K562 (cell line): ENCODE results near the gene WWP2. TPM values are rescaled to one million over a fixed set of nuclear protein-coding genes. Genes with fewer than 3 reads are reported as not detected.

ENCODE experiments used
- ATAC-seq: fragments of 200-7000 bp; cut with Tn5 transposase; 3 replicates; pipeline ENCODE4 v1.9.1; 2020; ENCODE audit warnings: moderate library complexity
- BruUV-seq: library from RNA; stranded (reverse); fragments of 400-500 nt; replicated peaks from 2 replicates; lab custom pipeline; 2021; lab: Mats Ljungman, UMichigan
- CTCF ChIA-PET: fragments of 300-600 bp; formaldehyde crosslinking; extraction: SDS; loops from one replicate; lab custom pipeline; 2021; ENCODE audit warnings: low intra/inter-chr PET ratio; lab: Yijun Ruan, JAX
- POLR2A ChIA-PET: fragments of 300-600, 350-650 bp; sonication (Branson Sonifier 250); formaldehyde crosslinking; extraction: SDS; loops from one replicate; lab custom pipeline; 2021; ENCODE audit warnings: antibody characterized with exemption, inconsistent platforms; lab: Yijun Ruan, JAX
- DNase-seq, 4 experiments: peaks; one replicate each; pipeline versions ENCODE4 v3.0.0 to v3.0.0-alpha.2; 2011 to 2018; ENCODE audit warnings: low spot score in 3 of 4, mixed read lengths in 3 of 4; ENCODE audit errors: extremely low read depth in 1 of 4
- FAIRE-seq: peaks from 2 replicates; lab custom pipeline; 2011; peaks lifted over from hg19 to GRCh38; lab: Jason Lieb, UNC
- H2AFZ ChIP-seq: 2 replicates; pipeline ENCODE4 v1.6.0; 2011; ENCODE audit warnings: low read depth, low read length, control low read depth, inconsistent platforms
- H3K27ac ChIP-seq: fragments of 200-600 bp; 3 replicates; pipeline ENCODE4 v1.8.0; 2011; ENCODE audit warnings: low read depth, mild to moderate bottlenecking, control low read depth, inconsistent platforms, low read length, moderate library complexity, mixed read lengths; ENCODE audit errors: extremely low read depth
- H3K27me3 ChIP-seq, 2 experiments: fragments of 300-600 bp in 1 of 2; 2 replicates in 1 of 2; 3 replicates in 1 of 2; pipeline versions ENCODE4 v1.6.0 to v1.8.0; 2011; ENCODE audit warnings: inconsistent platforms in 2 of 2, low read length in 2 of 2, mild to moderate bottlenecking in 1 of 2, mixed read lengths in 1 of 2, moderate library complexity in 1 of 2; ENCODE audit not compliant: control insufficient read depth in 2 of 2, insufficient read depth in 2 of 2
- H3K36me3 ChIP-seq: fragments of 300-600 bp; 3 replicates; pipeline ENCODE4 v1.8.0; 2011; ENCODE audit warnings: mild to moderate bottlenecking, low read length, inconsistent platforms; ENCODE audit not compliant: control insufficient read depth, insufficient read depth
- H3K4me1 ChIP-seq, 2 experiments: fragments of 200-600 bp in 1 of 2; replicated peaks in 1 of 2; 2 replicates in 1 of 2; 3 replicates in 1 of 2; pipeline versions ENCODE4 v1.5.1 to v1.8.0; 2011; ENCODE audit warnings: inconsistent platforms in 2 of 2, low read length in 2 of 2, mild to moderate bottlenecking in 1 of 2, mixed read lengths in 1 of 2, moderate library complexity in 1 of 2; ENCODE audit not compliant: control insufficient read depth in 2 of 2, insufficient read depth in 2 of 2
- H3K4me2 ChIP-seq: 2 replicates; pipeline ENCODE4 v1.6.1; 2011; ENCODE audit warnings: low read length, control low read depth, inconsistent platforms, mixed read lengths; ENCODE audit not compliant: insufficient read depth
- H3K4me3 ChIP-seq: fragments of 200-600 bp; sonication (generic), shearing (Covaris generic); 2 replicates; pipeline ENCODE4 v1.5.1; 2016; ENCODE audit warnings: control low read depth, inconsistent platforms
- H3K79me2 ChIP-seq: fragments of 200-600 bp; 3 replicates; pipeline ENCODE4 v1.8.0; 2011; ENCODE audit warnings: low read length, inconsistent platforms; ENCODE audit not compliant: control insufficient read depth, insufficient read depth
- H3K9ac ChIP-seq, 2 experiments: 2 replicates each; pipeline versions ENCODE4 v1.6.0 to v1.6.1; 2011; ENCODE audit warnings: low read depth in 2 of 2, low read length in 2 of 2, control low read depth in 1 of 2, inconsistent platforms in 1 of 2, mild to moderate bottlenecking in 1 of 2, mixed read lengths in 1 of 2; ENCODE audit not compliant: insufficient read depth in 1 of 2
- H3K9me1 ChIP-seq: one replicate; pipeline ENCODE4 v1.6.0; 2011; ENCODE audit warnings: inconsistent platforms, mild to moderate bottlenecking, low read length, moderate library complexity; ENCODE audit not compliant: control insufficient read depth, insufficient read depth
- H3K9me3 ChIP-seq: replicated peaks from 2 replicates; pipeline ENCODE4 v1.5.1; 2011; ENCODE audit warnings: low read depth, low read length, inconsistent platforms; ENCODE audit not compliant: control insufficient read depth, insufficient read depth
- H4K20me1 ChIP-seq: replicated peaks from 2 replicates; pipeline ENCODE4 v1.6.1; 2011; ENCODE audit warnings: low read length, inconsistent platforms, mixed read lengths; ENCODE audit not compliant: control insufficient read depth, insufficient read depth
- ADNP ChIP-seq: fragments of 200-800 bp; sonication (Bioruptor generic); IDR thresholded peaks from 2 replicates; pipeline ENCODE4 v1.6.1; 2016; ENCODE audit warnings: missing genetic modification characterization, missing compliant biosample characterization
- CHD1 ChIP-seq: fragments of 200-600 bp; sonication (generic); IDR thresholded peaks from one replicate; pipeline ENCODE4 v1.6.1; 2012; ENCODE audit warnings: mild to moderate bottlenecking, moderate library complexity, low read length, inconsistent platforms
- CHD2 ChIP-seq: IDR thresholded peaks from 2 replicates; pipeline ENCODE4 v1.6.1; 2011; ENCODE audit warnings: low read depth, low read length
- CSDE1 ChIP-seq, 2 experiments: fragments of 450-650 bp; IDR thresholded peaks; 2 replicates each; pipeline ENCODE4 v1.6.1; 2016; ENCODE audit warnings: mild to moderate bottlenecking in 1 of 2
- GATAD2B ChIP-seq: fragments of 450-650 bp; IDR thresholded peaks from 2 replicates; pipeline ENCODE4 v1.6.1; 2017; ENCODE audit warnings: mild to moderate bottlenecking, borderline replicate concordance
- MCM7 ChIP-seq, 2 experiments: fragments of 450-650 bp; IDR thresholded peaks; 2 replicates each; pipeline ENCODE4 v1.6.1; 2016 to 2018
- TAF1 ChIP-seq: IDR thresholded peaks from 2 replicates; pipeline ENCODE4 v1.6.1; 2011; ENCODE audit warnings: mild to moderate bottlenecking, low read length, moderate library complexity; ENCODE audit not compliant: insufficient read depth, control insufficient read depth, severe bottlenecking; ENCODE audit errors: extremely low read depth
- XRCC5 ChIP-seq: fragments of 200-400 bp; formaldehyde crosslinking; IDR thresholded peaks from 2 replicates; pipeline ENCODE4 v1.6.1; 2017; ENCODE audit warnings: low read depth, mild to moderate bottlenecking, low read length
- ZNF239 ChIP-seq: fragments of 250-450 bp; sonication (Bioruptor Pico); IDR thresholded peaks from 2 replicates; pipeline ENCODE4 v1.4.0; 2020; ENCODE audit warnings: mild to moderate bottlenecking
- ZNF77 ChIP-seq: fragments of 250-450 bp; sonication (Bioruptor Pico); IDR thresholded peaks from 2 replicates; pipeline ENCODE4 v1.5.0; 2020
- WGBS: fragments of 100-300 bp; shearing (Covaris generic); methylation state at CpG from one replicate; pipeline ENCODE4 v1.1.6; 2016; ENCODE audit warnings: low coverage, mixed read lengths; ENCODE audit not compliant: insufficient coverage; ENCODE audit errors: missing lambda C conversion rate; 5-methylcytosine and 5-hydroxymethylcytosine counted together
- in situ Hi-C: fragments of 300-500 bp; cut with MboI; formaldehyde crosslinking; loops from 4 replicates; pipeline ENCODE4 v1.15.0; 2018; ENCODE audit warnings: inconsistent platforms, mixed read lengths
- intact Hi-C: fragments of 100-400 bp; cut with micrococcal nuclease; formaldehyde crosslinking; loops from 2 replicates; pipeline ENCODE4 v1.14.2; 2022
- polyA plus RNA-seq, 8 experiments: library from polyadenylated mRNA; depleted of rRNA in 4 of 8; stranded (reverse) in 5 of 8; unstranded in 3 of 8; fragments of >200 nt; fragmentation: Nextera tagmentation in 2 of 8; fragmentation: Illumina TruSeq in 1 of 8; extraction: Ambion mirVana in 2 of 8; extraction: Trizol in 1 of 8; gene quantifications; 2 replicates each; pipeline versions ENCODE4 v1.2.1 to v1.2.3, GENCODE V29; 2011 to 2014; ENCODE audit warnings: inconsistent platforms in 1 of 8, missing spikeins in 1 of 8
- total RNA-seq, 7 experiments: library from RNA; depleted of rRNA in 6 of 7; stranded (reverse); fragments of >200 nt in 6 of 7; fragmentation: Illumina TruSeq in 2 of 7; extraction: Trizol in 2 of 7; gene quantifications; 2 replicates each; pipeline versions ENCODE4 v1.2.1 to v1.2.3, GENCODE V29; 2011 to 2021; ENCODE audit warnings: low replicate concordance in 1 of 7
- TF ChIP-seq, protein P1 (sequence below): IDR thresholded peaks from 3 replicates; pipeline ENCODE4 v1.6.1; 2011; ENCODE audit warnings: borderline replicate concordance, mild to moderate bottlenecking, moderate library complexity; ENCODE audit not compliant: insufficient read length; ENCODE audit errors: extremely low read depth
- TF ChIP-seq, protein P2 (sequence below): fragments of 200-400 bp; formaldehyde crosslinking; IDR thresholded peaks from 2 replicates; pipeline ENCODE4 v1.6.1; 2017; ENCODE audit warnings: mild to moderate bottlenecking, low read depth, low read length, moderate library complexity

Gene WWP2
- total and polyA plus RNA-seq, 9 of the 15 experiments (the other 6 are each of a cell fraction or from before 2014, with no cell fraction given): 1.9 to 34.4 (median 14.6) TPM

DNA sequence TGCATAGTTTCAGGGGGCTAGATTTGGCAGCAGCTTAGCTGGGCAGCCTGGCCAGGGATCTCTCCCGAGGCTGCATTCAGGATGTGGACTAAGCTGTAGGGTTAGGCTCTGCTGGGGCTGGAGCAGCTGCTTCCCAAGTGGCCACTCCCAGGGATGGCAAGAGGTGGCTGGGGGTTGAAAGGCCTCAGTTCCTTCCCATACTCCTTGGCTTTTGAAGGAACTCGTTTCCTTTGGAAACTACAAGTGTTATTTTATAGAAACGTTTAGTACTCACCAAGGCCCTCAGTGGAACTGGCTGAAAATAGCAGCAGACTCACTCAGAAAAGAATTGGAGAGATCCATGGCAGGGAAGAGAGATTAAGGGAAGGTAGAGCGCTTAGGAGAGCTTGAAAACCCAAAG, 76.4 kb downstream of the WWP2 start:
- Histone ChIP-seq H4K20me1 (no peaks in the 10 kb centered on the region; the same call in 1 of the 2 replicates), H3K9me3 (no peaks in the 10 kb centered on the region), H3K36me3 (peaks cover 8% of the 10 kb centered on the region; the same call in 2 of the 3 replicates), H3K4me1 (no peaks in the 10 kb centered on the region), H2AFZ (no peak overlapping the region), H3K4me2 (no peak overlapping the region), H3K27ac (no peak overlapping the region), H3K4me3 (no peak overlapping the region), H3K9me1 (no peaks in the 10 kb centered on the region), H3K79me2 (no peaks in the 10 kb centered on the region), H3K27me3 (no peaks in the 10 kb centered on the region), H3K9ac (0 out of 4 replicates have a peak overlapping the region, but pooled peaks of 1 of the 2 experiments have one; percentile 17)
- 40% methylated on average over 4 of the region's 4 CpGs for WGBS
- ATAC-seq: no peak
- ChIA-PET POLR2A (interaction anchor here (0.6 to 1.2 kb wide), 4 partner anchors 10 to 29 kb away, joined by 3 to 4 read pairs (median 3); no protein-coding TSS in a partner anchor), CTCF (no interaction called here)
- intact Hi-C loops (no loop called here), in situ Hi-C loops (no loop called here)
- TF ChIP-seq, protein P1, sequence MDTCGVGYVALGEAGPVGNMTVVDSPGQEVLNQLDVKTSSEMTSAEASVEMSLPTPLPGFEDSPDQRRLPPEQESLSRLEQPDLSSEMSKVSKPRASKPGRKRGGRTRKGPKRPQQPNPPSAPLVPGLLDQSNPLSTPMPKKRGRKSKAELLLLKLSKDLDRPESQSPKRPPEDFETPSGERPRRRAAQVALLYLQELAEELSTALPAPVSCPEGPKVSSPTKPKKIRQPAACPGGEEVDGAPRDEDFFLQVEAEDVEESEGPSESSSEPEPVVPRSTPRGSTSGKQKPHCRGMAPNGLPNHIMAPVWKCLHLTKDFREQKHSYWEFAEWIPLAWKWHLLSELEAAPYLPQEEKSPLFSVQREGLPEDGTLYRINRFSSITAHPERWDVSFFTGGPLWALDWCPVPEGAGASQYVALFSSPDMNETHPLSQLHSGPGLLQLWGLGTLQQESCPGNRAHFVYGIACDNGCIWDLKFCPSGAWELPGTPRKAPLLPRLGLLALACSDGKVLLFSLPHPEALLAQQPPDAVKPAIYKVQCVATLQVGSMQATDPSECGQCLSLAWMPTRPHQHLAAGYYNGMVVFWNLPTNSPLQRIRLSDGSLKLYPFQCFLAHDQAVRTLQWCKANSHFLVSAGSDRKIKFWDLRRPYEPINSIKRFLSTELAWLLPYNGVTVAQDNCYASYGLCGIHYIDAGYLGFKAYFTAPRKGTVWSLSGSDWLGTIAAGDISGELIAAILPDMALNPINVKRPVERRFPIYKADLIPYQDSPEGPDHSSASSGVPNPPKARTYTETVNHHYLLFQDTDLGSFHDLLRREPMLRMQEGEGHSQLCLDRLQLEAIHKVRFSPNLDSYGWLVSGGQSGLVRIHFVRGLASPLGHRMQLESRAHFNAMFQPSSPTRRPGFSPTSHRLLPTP: no peak
- TF ChIP-seq CSDE1 (IDR thresholded peaks at IDR 0.05) (no peak), CHD1 (no peak), MCM7 (IDR thresholded peaks at IDR 0.05) (no peak), GATAD2B (no peak), XRCC5 (no peak), ZNF239 (no peak), ZNF77 (CRISPR knock-in tag) (no peak), CHD2 (no peak), ADNP (tag) (no peak), TAF1 (no peak)
- TF ChIP-seq, protein P2, sequence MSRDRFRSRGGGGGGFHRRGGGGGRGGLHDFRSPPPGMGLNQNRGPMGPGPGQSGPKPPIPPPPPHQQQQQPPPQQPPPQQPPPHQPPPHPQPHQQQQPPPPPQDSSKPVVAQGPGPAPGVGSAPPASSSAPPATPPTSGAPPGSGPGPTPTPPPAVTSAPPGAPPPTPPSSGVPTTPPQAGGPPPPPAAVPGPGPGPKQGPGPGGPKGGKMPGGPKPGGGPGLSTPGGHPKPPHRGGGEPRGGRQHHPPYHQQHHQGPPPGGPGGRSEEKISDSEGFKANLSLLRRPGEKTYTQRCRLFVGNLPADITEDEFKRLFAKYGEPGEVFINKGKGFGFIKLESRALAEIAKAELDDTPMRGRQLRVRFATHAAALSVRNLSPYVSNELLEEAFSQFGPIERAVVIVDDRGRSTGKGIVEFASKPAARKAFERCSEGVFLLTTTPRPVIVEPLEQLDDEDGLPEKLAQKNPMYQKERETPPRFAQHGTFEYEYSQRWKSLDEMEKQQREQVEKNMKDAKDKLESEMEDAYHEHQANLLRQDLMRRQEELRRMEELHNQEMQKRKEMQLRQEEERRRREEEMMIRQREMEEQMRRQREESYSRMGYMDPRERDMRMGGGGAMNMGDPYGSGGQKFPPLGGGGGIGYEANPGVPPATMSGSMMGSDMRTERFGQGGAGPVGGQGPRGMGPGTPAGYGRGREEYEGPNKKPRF: no peak
- BruUV-seq: no TSS peak
- FAIRE-seq: no peak
- no peak for DNase-seq
